Stomach (tissue), 9 donors: Measurements from ENCODE around the gene RAI1. TPM values are rescaled to one million over a fixed set of nuclear protein-coding genes. Genes with fewer than 3 reads are reported as not detected.

Source experiments
- DNase-seq, 2 donors: peaks; one replicate each; pipeline versions ENCODE4 v3.0.0 to v3.0.0-alpha.2; 2013 to 2019
- H3K27ac ChIP-seq, 5 donors: fragments of 200-600 bp in 4 of 5; sonication (generic) in 4 of 5; one replicate each; pipeline ENCODE4 v1.5.1; 2013 to 2019; ENCODE audit warnings: mild to moderate bottlenecking in 1 of 5, moderate library complexity in 1 of 5
- H3K27me3 ChIP-seq, 3 donors: fragments of 200-600 bp; sonication (generic); one replicate each; pipeline ENCODE4 v1.5.1; 2017 to 2019; ENCODE audit warnings: mixed run types in 1 of 3
- H3K36me3 ChIP-seq, 4 donors: fragments of 200-600 bp; sonication (generic); 1 replicate in 3 of 4; 2 replicates in 1 of 4; pipeline ENCODE4 v1.5.1; 2016 to 2019
- H3K4me1 ChIP-seq, 4 donors: fragments of 200-600 bp; sonication (generic); one replicate each; pipeline ENCODE4 v1.5.1; 2016 to 2019
- H3K4me3 ChIP-seq, 4 donors: fragments of 200-600 bp; sonication (generic) in 3 of 4; one replicate each; pipeline ENCODE4 v1.5.1; 2016 to 2019; ENCODE audit warnings: mild to moderate bottlenecking in 1 of 4
- H3K9me3 ChIP-seq, 4 donors: fragments of 200-600 bp; sonication (generic); one replicate each; pipeline ENCODE4 v1.5.1; 2016 to 2019
- EP300 ChIP-seq: sonication (generic); formaldehyde crosslinking; IDR thresholded peaks from one replicate; pipeline ENCODE4 v1.6.1; 2017; ENCODE audit warnings: antibody characterized with exemption
- POLR2A ChIP-seq, 4 donors: fragments of 450-650 bp; IDR thresholded peaks; one replicate each; pipeline ENCODE4 v1.6.1; 2016; ENCODE audit warnings: antibody characterized with exemption in 4 of 4, control low read depth in 2 of 4, mild to moderate bottlenecking in 1 of 4, moderate library complexity in 1 of 4
- POLR2AphosphoS5 ChIP-seq, 3 donors: sonication (generic); formaldehyde crosslinking; IDR thresholded peaks; one replicate each; pipeline ENCODE4 v1.6.1; 2016; ENCODE audit warnings: antibody characterized with exemption in 3 of 3
- WGBS, 5 donors: extraction: QIAGEN DNeasy Blood & Tissue Kit in 3 of 5; methylation state at CpG; one replicate each; pipeline versions ENCODE4 v1.1.5 to v1.1.7; 2013 to 2018; 5-methylcytosine and 5-hydroxymethylcytosine counted together
- intact Hi-C: fragments of 100-400 bp; cut with DNase I; formaldehyde crosslinking; loops from one replicate; pipeline ENCODE4 v1.15.1; 2023; ENCODE audit warnings: low total_unique reads
- polyA plus RNA-seq, 3 donors: library from polyadenylated mRNA; stranded (reverse); fragments of 200-250 nt; gene quantifications; one replicate each; pipeline ENCODE4 v1.2.3, GENCODE V29; 2013
- total RNA-seq, 5 donors: library from RNA; depleted of rRNA; stranded (reverse); fragments of >200 nt; gene quantifications; one replicate each; pipeline versions ENCODE4 v1.1.0 to v1.2.3, GENCODE V29; 2014 to 2016
- TF ChIP-seq, protein P1 (sequence below), 7 experiments: fragments of 450-650 bp in 4 of 7; fragments of 200-600 bp in 3 of 7; sonication (generic) in 3 of 7; IDR thresholded peaks; one replicate each; pipeline ENCODE4 v1.5.1; 2016 to 2019; ENCODE audit warnings: antibody characterized with exemption in 7 of 7, control low read depth in 2 of 7, mild to moderate bottlenecking in 1 of 7
- donor health status: healthy with polysubstance abuse.
- donor health status: Bipolar disorder and iron deficiency.
- donor health status: healthy.

RAI1 gene
- total and polyA plus RNA-seq, 8 donors, result 4.6 to 94.5 (median 28.3) TPM

DNA sequence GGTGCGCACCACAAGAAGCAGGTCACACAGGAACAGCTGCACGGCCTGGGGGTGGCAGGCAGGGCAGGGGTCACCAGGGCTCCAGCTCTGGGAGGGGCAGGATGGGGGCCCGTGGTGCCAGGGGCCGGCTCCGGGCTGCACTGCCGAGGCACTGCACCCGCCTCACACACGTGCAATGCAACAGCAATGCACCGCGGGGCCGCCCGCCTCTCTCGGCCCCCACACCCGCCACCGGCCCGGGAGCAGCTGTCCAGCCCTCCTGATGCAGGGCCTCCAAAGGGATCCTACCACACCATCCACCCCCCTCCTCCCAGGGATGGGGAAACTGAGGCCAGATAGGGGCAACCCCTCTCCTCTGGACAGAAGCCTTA, 132.5 kb downstream of the RAI1 start:
- no peak for DNase-seq
- no peak for TF ChIP-seq POLR2A (IDR thresholded peaks at IDR 0.05)
- TF ChIP-seq, protein P1, sequence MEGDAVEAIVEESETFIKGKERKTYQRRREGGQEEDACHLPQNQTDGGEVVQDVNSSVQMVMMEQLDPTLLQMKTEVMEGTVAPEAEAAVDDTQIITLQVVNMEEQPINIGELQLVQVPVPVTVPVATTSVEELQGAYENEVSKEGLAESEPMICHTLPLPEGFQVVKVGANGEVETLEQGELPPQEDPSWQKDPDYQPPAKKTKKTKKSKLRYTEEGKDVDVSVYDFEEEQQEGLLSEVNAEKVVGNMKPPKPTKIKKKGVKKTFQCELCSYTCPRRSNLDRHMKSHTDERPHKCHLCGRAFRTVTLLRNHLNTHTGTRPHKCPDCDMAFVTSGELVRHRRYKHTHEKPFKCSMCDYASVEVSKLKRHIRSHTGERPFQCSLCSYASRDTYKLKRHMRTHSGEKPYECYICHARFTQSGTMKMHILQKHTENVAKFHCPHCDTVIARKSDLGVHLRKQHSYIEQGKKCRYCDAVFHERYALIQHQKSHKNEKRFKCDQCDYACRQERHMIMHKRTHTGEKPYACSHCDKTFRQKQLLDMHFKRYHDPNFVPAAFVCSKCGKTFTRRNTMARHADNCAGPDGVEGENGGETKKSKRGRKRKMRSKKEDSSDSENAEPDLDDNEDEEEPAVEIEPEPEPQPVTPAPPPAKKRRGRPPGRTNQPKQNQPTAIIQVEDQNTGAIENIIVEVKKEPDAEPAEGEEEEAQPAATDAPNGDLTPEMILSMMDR (IDR thresholded peaks at IDR 0.05), result no peak
- no peak for TF ChIP-seq EP300
- no peak for TF ChIP-seq POLR2AphosphoS5 (IDR thresholded peaks at IDR 0.05)
- Histone ChIP-seq H3K4me3 (no peak overlapping the region), H3K4me1 (peaks cover 34 to 80% (median 57%) of the 10 kb centered on the region in 4 donors), H3K27ac (no peak overlapping the region), H3K9me3 (no peaks in the 10 kb centered on the region), H3K36me3 (peaks cover 53 to 89% (median 72%) of the 10 kb centered on the region in 4 donors), H3K27me3 (no peaks in the 10 kb centered on the region)
- intact Hi-C loops, result loop anchor here (5.0 kb wide), 1 partner anchor 49 kb away; no protein-coding TSS in a partner anchor
- WGBS, 5 donors, result 75 to 100% (median 84%) methylated on average over 1 to 16 of the region's 16 CpGs

DNA sequence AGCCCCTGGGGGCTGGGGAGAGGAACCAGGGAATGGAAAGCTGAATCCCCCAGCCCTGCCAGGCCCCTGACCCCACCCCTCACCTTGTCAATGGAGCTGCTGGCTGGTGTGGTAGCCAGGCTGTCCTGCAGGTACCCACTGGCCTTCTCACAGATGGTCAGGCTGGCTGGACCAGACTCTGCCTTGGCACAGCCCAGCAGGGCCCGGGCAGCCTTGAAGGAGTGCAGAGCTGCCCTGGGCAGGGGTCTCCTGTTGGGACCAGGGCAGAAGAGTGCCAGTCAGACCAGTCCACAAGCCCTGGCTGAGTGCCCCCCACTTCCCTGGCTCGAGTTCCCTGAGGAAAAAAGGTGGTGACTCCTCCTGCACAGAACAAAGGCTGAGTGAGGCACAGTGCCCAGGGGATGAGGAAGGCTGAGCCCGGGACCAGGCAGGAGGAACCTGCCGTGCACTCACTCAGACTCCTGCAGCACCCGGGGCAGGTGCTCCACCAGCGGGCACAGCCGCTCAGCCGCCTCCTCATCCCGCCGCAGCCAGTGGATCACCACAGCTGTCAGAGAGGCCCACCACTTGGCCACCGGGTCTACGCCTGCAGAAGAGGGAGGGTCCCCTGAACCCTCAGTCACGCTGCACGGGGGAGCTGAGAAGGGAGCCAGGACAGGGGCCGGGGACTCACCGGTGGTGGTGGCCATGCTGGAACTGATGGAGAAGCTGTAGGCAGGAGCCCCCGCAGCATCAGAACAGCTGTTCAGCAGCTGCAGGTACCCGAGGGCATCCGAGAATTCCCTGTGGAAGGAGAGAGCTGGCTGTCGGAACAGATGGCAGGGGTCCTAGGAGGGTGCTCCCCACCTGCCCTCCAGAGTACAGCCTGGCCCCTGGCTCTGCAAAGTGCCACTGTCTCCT, 133.2 kb downstream of the RAI1 start:
- intact Hi-C loops, result loop anchor here (5.0 kb wide), 1 partner anchor 48 kb away; no protein-coding TSS in a partner anchor
- Histone ChIP-seq H3K36me3 (peaks cover 60 to 92% (median 77%) of the 10 kb centered on the region in 4 donors), H3K27me3 (no peaks in the 10 kb centered on the region), H3K27ac (peak overlapping the region in 1 of 5 donors; percentile 24), H3K9me3 (no peaks in the 10 kb centered on the region), H3K4me3 (no peak overlapping the region), H3K4me1 (peaks cover 39 to 82% (median 59%) of the 10 kb centered on the region in 4 donors)
- TF ChIP-seq POLR2A (IDR thresholded peaks at IDR 0.05) (no peak), EP300 (no peak), POLR2AphosphoS5 (IDR thresholded peaks at IDR 0.05) (no peak)
- TF ChIP-seq, protein P1 (IDR thresholded peaks at IDR 0.05), result no peak
- WGBS, 5 donors, result 69 to 80% (median 78%) methylated on average over 13 to 20 of the region's 20 CpGs
- no peak for DNase-seq

DNA sequence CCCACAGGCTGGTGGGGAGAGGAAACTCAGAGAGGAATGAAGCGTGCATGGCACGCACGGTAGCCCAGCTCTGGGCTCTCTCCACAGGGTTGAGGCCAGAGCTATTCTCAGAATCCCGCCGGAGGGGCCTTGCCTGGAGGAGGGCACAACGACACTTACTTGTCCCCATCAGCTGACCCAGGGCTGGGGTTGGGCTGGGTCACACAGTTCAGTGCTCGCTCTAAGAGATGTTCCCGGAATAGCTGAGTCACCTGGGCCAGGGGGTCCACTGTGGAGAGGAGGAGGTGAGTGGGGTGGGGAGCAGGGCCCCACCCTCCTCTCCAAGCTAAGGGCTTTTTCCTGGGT, 133.8 kb downstream of the RAI1 start:
- DNase-seq, result no peak
- TF ChIP-seq POLR2A (IDR thresholded peaks at IDR 0.05) (no peak), EP300 (no peak), POLR2AphosphoS5 (IDR thresholded peaks at IDR 0.05) (no peak)
- TF ChIP-seq, protein P1 (IDR thresholded peaks at IDR 0.05), result no peak
- 67 to 83% (median 79%) methylated on average over 6 to 8 of the region's 8 CpGs for WGBS, 5 donors
- H3K4me1 ChIP-seq, result peaks cover 39 to 82% (median 60%) of the 10 kb centered on the region in 4 donors
- H3K36me3 ChIP-seq, result peaks cover 66 to 92% (median 79%) of the 10 kb centered on the region in 4 donors
- H3K27ac ChIP-seq, result peak overlapping the region in 1 of 5 donors; percentile 24
- no peaks in the 10 kb centered on the region for H3K9me3 ChIP-seq
- intact Hi-C loops, result no loop called here
- no peak overlapping the region for H3K4me3 ChIP-seq
- H3K27me3 ChIP-seq, result no peaks in the 10 kb centered on the region

DNA sequence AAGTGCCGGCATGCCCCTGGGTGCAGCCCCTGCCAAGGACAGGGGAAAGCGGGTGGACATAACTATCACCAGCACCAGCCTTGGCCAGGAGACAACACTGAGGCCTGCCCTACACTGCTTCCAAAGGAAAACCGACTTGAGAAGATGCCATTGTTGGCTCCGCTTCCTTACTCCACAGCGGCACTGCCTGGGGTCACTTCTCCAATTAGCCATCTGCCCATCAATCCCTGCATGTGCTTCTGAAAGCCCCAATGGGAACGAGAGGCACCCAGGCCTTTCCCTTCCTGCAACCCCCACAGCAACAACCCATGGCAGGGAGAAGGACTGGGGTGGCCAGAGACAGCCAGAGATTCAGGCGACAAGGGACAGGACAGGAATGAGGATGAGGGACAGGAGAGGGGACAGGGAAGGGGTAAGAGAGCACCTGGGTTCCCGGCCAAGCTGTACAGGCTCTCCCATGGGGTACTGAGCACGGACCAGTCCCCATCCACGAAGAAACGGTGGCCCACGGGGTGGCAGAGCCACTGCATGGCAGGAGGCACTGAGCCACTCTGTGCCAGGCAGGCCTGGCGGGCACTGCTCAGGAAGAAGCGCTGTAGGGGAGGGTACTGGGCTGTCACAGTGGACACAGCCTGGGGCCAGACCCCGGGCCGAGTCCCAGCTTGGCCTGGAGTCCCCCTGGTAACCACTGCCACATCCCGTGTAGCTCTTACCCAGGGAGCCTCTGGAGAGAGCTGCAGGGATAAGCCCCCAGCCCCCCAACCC, 134.4 kb downstream of the RAI1 start:
- Histone ChIP-seq H3K36me3 (peaks cover 66 to 90% (median 79%) of the 10 kb centered on the region in 4 donors), H3K9me3 (no peaks in the 10 kb centered on the region), H3K4me1 (peaks cover 39 to 82% (median 63%) of the 10 kb centered on the region in 4 donors), H3K27me3 (no peaks in the 10 kb centered on the region), H3K4me3 (no peak overlapping the region), H3K27ac (peak overlapping the region in 2 of 5 donors; percentile 24 to 42)
- TF ChIP-seq, protein P1 (IDR thresholded peaks at IDR 0.05), result no peak
- TF ChIP-seq POLR2A (IDR thresholded peaks at IDR 0.05), result no peak
- TF ChIP-seq POLR2AphosphoS5 (IDR thresholded peaks at IDR 0.05), result no peak
- TF ChIP-seq EP300, result no peak
- intact Hi-C loops, result no loop called here
- WGBS, 5 donors, result 75 to 84% (median 83%) methylated on average over 11 to 17 of the region's 17 CpGs
- no peak for DNase-seq
